Right kidney (tissue), 1 donor: ENCODE data around the gene TRAPPC4.
"Not testable (repeated sequence)": the region's sequence is repeated elsewhere in the genome, so short reads cannot be mapped to it uniquely, and the experiment has no call there.

Experiments used
- DNase-seq: peaks from one replicate; pipeline ENCODE4 v3.0.0-alpha.2; 2016

The TRAPPC4 gene

GRCh38 chr11:119030329-119031047 is 11.9 kb downstream of the TRAPPC4 start, which contains the start of gene SLC37A4:
Gene SLC37A4 (minus strand): TSS chr11:119030877.
- peak; percentile 86 for DNase-seq

GRCh38 chr11:119031912-119032280 is 13.3 kb downstream of the TRAPPC4 start:
- DNase-seq, result no peak

- DNase-seq, result not testable (repeated sequence)
These were observed 14.9 kb downstream of the TRAPPC4 start for GRCh38 chr11:119033421-119033820.

GRCh38 chr11:119034813-119035212 is 16.2 kb downstream of the TRAPPC4 start:
- no peak for DNase-seq

- no peak for DNase-seq
These were observed 20.3 kb downstream of the TRAPPC4 start for GRCh38 chr11:119038884-119039283.

- DNase-seq, result not testable (repeated sequence)
These were observed 20.9 kb downstream of the TRAPPC4 start for GRCh38 chr11:119039471-119039870.

GRCh38 chr11:119041821-119042514 is 23.4 kb downstream of the TRAPPC4 start:
- no peak for DNase-seq

GRCh38 chr11:119042927-119043326 is 24.4 kb downstream of the TRAPPC4 start:
- no peak for DNase-seq

GRCh38 chr11:119044708-119045107 is 26.1 kb downstream of the TRAPPC4 start:
- DNase-seq, result no peak

- DNase-seq, result no peak
These were observed 27.9 kb downstream of the TRAPPC4 start for GRCh38 chr11:119046489-119046888.

GRCh38 chr11:119047205-119047604 is 28.6 kb downstream of the TRAPPC4 start:
- no peak for DNase-seq

GRCh38 chr11:119048644-119049043 is 30.1 kb downstream of the TRAPPC4 start:
- no peak for DNase-seq

- no peak for DNase-seq
These were observed 30.5 kb downstream of the TRAPPC4 start for GRCh38 chr11:119049081-119049480.

- DNase-seq, result no peak
These were observed 33.0 kb downstream of the TRAPPC4 start for GRCh38 chr11:119051440-119052162.

- no peak for DNase-seq
These were observed 33.7 kb downstream of the TRAPPC4 start for GRCh38 chr11:119052163-119052814.

- DNase-seq, result no peak
These were observed 35.9 kb downstream of the TRAPPC4 start for GRCh38 chr11:119054418-119054817.

GRCh38 chr11:119055901-119056300 is 37.3 kb downstream of the TRAPPC4 start:
- DNase-seq, result peak; percentile 6

- DNase-seq, result peak; percentile 85
These were observed 37.9 kb downstream of the TRAPPC4 start for GRCh38 chr11:119056421-119056999.

GRCh38 chr11:119057000-119057769 is 38.6 kb downstream of the TRAPPC4 start, which contains the start of gene HYOU1:
Gene HYOU1 (minus strand): TSS chr11:119057205. CDS start chr11:119056160, 1,045 bp downstream.
- peak; percentile 92 for DNase-seq

GRCh38 chr11:119059128-119059527 is 40.6 kb downstream of the TRAPPC4 start:
- DNase-seq, result not testable (repeated sequence)

GRCh38 chr11:119061256-119061655 is 42.7 kb downstream of the TRAPPC4 start:
- DNase-seq, result no peak
